HG02798 (cell line): Measurements from ENCODE around the gene AHDC1.
"Not testable (repeated sequence)": the region's sequence is repeated elsewhere in the genome, so short reads cannot be mapped to it uniquely, and the experiment has no call there.

Source experiments
- ATAC-seq: cut with Tn5 transposase; IDR thresholded peaks from one replicate; pipeline ENCODE4 v1.9.1; 2021; ENCODE audit warnings: mild to moderate bottlenecking; ENCODE audit not compliant: unreplicated experiment, poor library complexity

AHDC1 gene

GRCh38 chr1:27634177-27634984 lies 30.4 kb upstream of the AHDC1 start:
- no peak for ATAC-seq

- ATAC-seq = no peak
Observed at GRCh38 chr1:27633640-27634176, 29.8 kb upstream of the AHDC1 start.

- no peak for ATAC-seq
Observed at GRCh38 chr1:27633298-27633610, 29.3 kb upstream of the AHDC1 start.

GRCh38 chr1:27632387-27633297 lies 28.7 kb upstream of the AHDC1 start:
- ATAC-seq = peak; percentile 34

- peak; percentile 27 for ATAC-seq
Observed at GRCh38 chr1:27630859-27631491, 27.0 kb upstream of the AHDC1 start.

- no peak for ATAC-seq
Observed at GRCh38 chr1:27628712-27629111, 24.8 kb upstream of the AHDC1 start.

- ATAC-seq = not testable (repeated sequence)
Observed at GRCh38 chr1:27627733-27628132, 23.8 kb upstream of the AHDC1 start.

GRCh38 chr1:27627061-27627460 lies 23.1 kb upstream of the AHDC1 start:
- no peak for ATAC-seq

GRCh38 chr1:27626031-27626935 lies 22.3 kb upstream of the AHDC1 start:
- peak; percentile 31 for ATAC-seq

GRCh38 chr1:27624467-27625178 lies 20.7 kb upstream of the AHDC1 start:
- ATAC-seq = no peak

- no peak for ATAC-seq
Observed at GRCh38 chr1:27623327-27624212, 19.6 kb upstream of the AHDC1 start.

GRCh38 chr1:27622828-27623227 lies 18.9 kb upstream of the AHDC1 start:
- ATAC-seq = no peak

GRCh38 chr1:27621051-27621920 lies 17.3 kb upstream of the AHDC1 start:
- no peak for ATAC-seq

GRCh38 chr1:27619782-27620438 lies 16.0 kb upstream of the AHDC1 start:
- not testable (repeated sequence) for ATAC-seq

- ATAC-seq = no peak
Observed at GRCh38 chr1:27618341-27619082, 14.6 kb upstream of the AHDC1 start.

GRCh38 chr1:27617420-27617819 lies 13.5 kb upstream of the AHDC1 start:
- no peak for ATAC-seq
